Measurements from ENCODE around the gene GOLGA8T.
"Not testable (repeated sequence)": the region's sequence is repeated elsewhere in the genome, so short reads cannot be mapped to it uniquely, and the experiment has no call there.

GOLGA8T gene

GRCh38 chr15:30191143-30191542, 56.3 kb downstream of the GOLGA8T start:
- DNase-seq (ENCODE audit: extremely low read depth, low read depth), result not testable (repeated sequence)

- DNase-seq (ENCODE audit: extremely low read depth, low read depth), result not testable (repeated sequence)
Observed at GRCh38 chr15:30191639-30192038, 56.8 kb downstream of the GOLGA8T start.

GRCh38 chr15:30192119-30192745, 57.4 kb downstream of the GOLGA8T start:
- DNase-seq (ENCODE audit: extremely low read depth, low read depth), result not testable (repeated sequence)

GRCh38 chr15:30192892-30193291, 58.0 kb downstream of the GOLGA8T start:
- DNase-seq (ENCODE audit: extremely low read depth, low read depth), result not testable (repeated sequence)

Data from AG09319 (cell line).